ENCODE data around the gene XDH.

The XDH gene

GRCh38 chr2:31372097-31372496 lies 42.4 kb downstream of the XDH start:
- Histone ChIP-seq H3K9me3 (ENCODE audit: control insufficient read depth in 5 of 5, low read length in 5 of 5) (no peaks in the 10 kb centered on the region), H3K4me3 (ENCODE audit: low read depth in 1 of 5, low read length in 5 of 5) (no peak overlapping the region), H3K36me3 (ENCODE audit: control insufficient read depth in 5 of 5, insufficient read depth in 5 of 5, low read length in 5 of 5) (no peaks in the 10 kb centered on the region), H3K9ac (ENCODE audit: low read length in 5 of 5) (no peak overlapping the region), H3K27me3 (ENCODE audit: control insufficient read depth in 5 of 5, insufficient read depth in 4 of 5, low read length in 5 of 5) (no peaks in the 10 kb centered on the region), H3K27ac (ENCODE audit: low read depth, low read length) (no peak overlapping the region), H3K4me1 (ENCODE audit: control insufficient read depth in 5 of 5, insufficient read depth in 5 of 5, low read length in 5 of 5) (no peaks in the 10 kb centered on the region)

GRCh38 chr2:31371691-31372090 lies 42.9 kb downstream of the XDH start:
- Histone ChIP-seq H3K9ac (ENCODE audit: low read length in 5 of 5) (no peak overlapping the region), H3K27ac (ENCODE audit: low read depth, low read length) (no peak overlapping the region), H3K4me1 (ENCODE audit: control insufficient read depth in 5 of 5, insufficient read depth in 5 of 5, low read length in 5 of 5) (no peaks in the 10 kb centered on the region), H3K9me3 (ENCODE audit: control insufficient read depth in 5 of 5, low read length in 5 of 5) (no peaks in the 10 kb centered on the region), H3K4me3 (ENCODE audit: low read depth in 1 of 5, low read length in 5 of 5) (no peak overlapping the region), H3K27me3 (ENCODE audit: control insufficient read depth in 5 of 5, insufficient read depth in 4 of 5, low read length in 5 of 5) (no peaks in the 10 kb centered on the region), H3K36me3 (ENCODE audit: control insufficient read depth in 5 of 5, insufficient read depth in 5 of 5, low read length in 5 of 5) (no peaks in the 10 kb centered on the region)

- Histone ChIP-seq H3K4me3 (ENCODE audit: low read depth in 1 of 5, low read length in 5 of 5) (no peak overlapping the region), H3K9ac (ENCODE audit: low read length in 5 of 5) (no peak overlapping the region), H3K36me3 (ENCODE audit: control insufficient read depth in 5 of 5, insufficient read depth in 5 of 5, low read length in 5 of 5) (no peaks in the 10 kb centered on the region), H3K27ac (ENCODE audit: low read depth, low read length) (no peak overlapping the region), H3K9me3 (ENCODE audit: control insufficient read depth in 5 of 5, low read length in 5 of 5) (no peaks in the 10 kb centered on the region), H3K4me1 (ENCODE audit: control insufficient read depth in 5 of 5, insufficient read depth in 5 of 5, low read length in 5 of 5) (no peaks in the 10 kb centered on the region), H3K27me3 (ENCODE audit: control insufficient read depth in 5 of 5, insufficient read depth in 4 of 5, low read length in 5 of 5) (no peaks in the 10 kb centered on the region)
Observed at GRCh38 chr2:31366733-31367132, 47.8 kb downstream of the XDH start.

- H3K4me3 ChIP-seq (ENCODE audit: low read depth in 1 of 5, low read length in 5 of 5), result no peak overlapping the region
- no peaks in the 10 kb centered on the region for H3K4me1 ChIP-seq (ENCODE audit: control insufficient read depth in 5 of 5, insufficient read depth in 5 of 5, low read length in 5 of 5)
- no peaks in the 10 kb centered on the region for H3K27me3 ChIP-seq (ENCODE audit: control insufficient read depth in 5 of 5, insufficient read depth in 4 of 5, low read length in 5 of 5)
- no peaks in the 10 kb centered on the region for H3K36me3 ChIP-seq (ENCODE audit: control insufficient read depth in 5 of 5, insufficient read depth in 5 of 5, low read length in 5 of 5)
- H3K9me3 ChIP-seq (ENCODE audit: control insufficient read depth in 5 of 5, low read length in 5 of 5), result no peaks in the 10 kb centered on the region
- H3K9ac ChIP-seq (ENCODE audit: low read length in 5 of 5), result no peak overlapping the region
- H3K27ac ChIP-seq (ENCODE audit: low read depth, low read length), result no peak overlapping the region
Observed at GRCh38 chr2:31365834-31366505, 48.6 kb downstream of the XDH start.

- Histone ChIP-seq H3K27me3 (ENCODE audit: control insufficient read depth in 5 of 5, insufficient read depth in 4 of 5, low read length in 5 of 5) (no peaks in the 10 kb centered on the region), H3K9ac (ENCODE audit: low read length in 5 of 5) (no peak overlapping the region), H3K36me3 (ENCODE audit: control insufficient read depth in 5 of 5, insufficient read depth in 5 of 5, low read length in 5 of 5) (no peaks in the 10 kb centered on the region), H3K27ac (ENCODE audit: low read depth, low read length) (no peak overlapping the region), H3K4me3 (ENCODE audit: low read depth in 1 of 5, low read length in 5 of 5) (no peak overlapping the region), H3K4me1 (ENCODE audit: control insufficient read depth in 5 of 5, insufficient read depth in 5 of 5, low read length in 5 of 5) (no peaks in the 10 kb centered on the region), H3K9me3 (ENCODE audit: control insufficient read depth in 5 of 5, low read length in 5 of 5) (no peaks in the 10 kb centered on the region)
Observed at GRCh38 chr2:31365348-31365747, 49.2 kb downstream of the XDH start.

- H3K4me3 ChIP-seq (ENCODE audit: low read depth in 1 of 5, low read length in 5 of 5), result no peak overlapping the region
- H3K36me3 ChIP-seq (ENCODE audit: control insufficient read depth in 5 of 5, insufficient read depth in 5 of 5, low read length in 5 of 5), result no peaks in the 10 kb centered on the region
- H3K9me3 ChIP-seq (ENCODE audit: control insufficient read depth in 5 of 5, low read length in 5 of 5), result no peaks in the 10 kb centered on the region
- H3K4me1 ChIP-seq (ENCODE audit: control insufficient read depth in 5 of 5, insufficient read depth in 5 of 5, low read length in 5 of 5), result no peaks in the 10 kb centered on the region
- no peaks in the 10 kb centered on the region for H3K27me3 ChIP-seq (ENCODE audit: control insufficient read depth in 5 of 5, insufficient read depth in 4 of 5, low read length in 5 of 5)
- H3K27ac ChIP-seq (ENCODE audit: low read depth, low read length), result no peak overlapping the region
- no peak overlapping the region for H3K9ac ChIP-seq (ENCODE audit: low read length in 5 of 5)
Observed at GRCh38 chr2:31363956-31364750, 50.4 kb downstream of the XDH start.

- Histone ChIP-seq H3K9me3 (ENCODE audit: control insufficient read depth in 5 of 5, low read length in 5 of 5) (no peaks in the 10 kb centered on the region), H3K4me3 (ENCODE audit: low read depth in 1 of 5, low read length in 5 of 5) (no peak overlapping the region), H3K4me1 (ENCODE audit: control insufficient read depth in 5 of 5, insufficient read depth in 5 of 5, low read length in 5 of 5) (no peaks in the 10 kb centered on the region), H3K27me3 (ENCODE audit: control insufficient read depth in 5 of 5, insufficient read depth in 4 of 5, low read length in 5 of 5) (no peaks in the 10 kb centered on the region), H3K9ac (ENCODE audit: low read length in 5 of 5) (no peak overlapping the region), H3K36me3 (ENCODE audit: control insufficient read depth in 5 of 5, insufficient read depth in 5 of 5, low read length in 5 of 5) (no peaks in the 10 kb centered on the region), H3K27ac (ENCODE audit: low read depth, low read length) (no peak overlapping the region)
Observed at GRCh38 chr2:31362581-31362980, 52.0 kb downstream of the XDH start.

- Histone ChIP-seq H3K4me1 (ENCODE audit: control insufficient read depth in 5 of 5, insufficient read depth in 5 of 5, low read length in 5 of 5) (no peaks in the 10 kb centered on the region), H3K9me3 (ENCODE audit: control insufficient read depth in 5 of 5, low read length in 5 of 5) (no peaks in the 10 kb centered on the region), H3K27ac (ENCODE audit: low read depth, low read length) (no peak overlapping the region), H3K36me3 (ENCODE audit: control insufficient read depth in 5 of 5, insufficient read depth in 5 of 5, low read length in 5 of 5) (no peaks in the 10 kb centered on the region), H3K27me3 (ENCODE audit: control insufficient read depth in 5 of 5, insufficient read depth in 4 of 5, low read length in 5 of 5) (no peaks in the 10 kb centered on the region), H3K4me3 (ENCODE audit: low read depth in 1 of 5, low read length in 5 of 5) (no peak overlapping the region), H3K9ac (ENCODE audit: low read length in 5 of 5) (no peak overlapping the region)
Observed at GRCh38 chr2:31359229-31359628, 55.3 kb downstream of the XDH start.

GRCh38 chr2:31354837-31355236 lies 59.7 kb downstream of the XDH start:
- Histone ChIP-seq H3K9me3 (ENCODE audit: control insufficient read depth in 5 of 5, low read length in 5 of 5) (peaks cover 0 to 5% (median 0%) of the 10 kb centered on the region in 5 donors), H3K36me3 (ENCODE audit: control insufficient read depth in 5 of 5, insufficient read depth in 5 of 5, low read length in 5 of 5) (no peaks in the 10 kb centered on the region), H3K27ac (ENCODE audit: low read depth, low read length) (no peak overlapping the region), H3K4me3 (ENCODE audit: low read depth in 1 of 5, low read length in 5 of 5) (no peak overlapping the region), H3K9ac (ENCODE audit: low read length in 5 of 5) (no peak overlapping the region), H3K4me1 (ENCODE audit: control insufficient read depth in 5 of 5, insufficient read depth in 5 of 5, low read length in 5 of 5) (no peaks in the 10 kb centered on the region), H3K27me3 (ENCODE audit: control insufficient read depth in 5 of 5, insufficient read depth in 4 of 5, low read length in 5 of 5) (peaks cover 0 to 3% (median 0%) of the 10 kb centered on the region in 5 donors)

- no peak overlapping the region for H3K9ac ChIP-seq (ENCODE audit: low read length in 5 of 5)
- H3K4me1 ChIP-seq (ENCODE audit: control insufficient read depth in 5 of 5, insufficient read depth in 5 of 5, low read length in 5 of 5), result no peaks in the 10 kb centered on the region
- H3K36me3 ChIP-seq (ENCODE audit: control insufficient read depth in 5 of 5, insufficient read depth in 5 of 5, low read length in 5 of 5), result no peaks in the 10 kb centered on the region
- no peak overlapping the region for H3K4me3 ChIP-seq (ENCODE audit: low read depth in 1 of 5, low read length in 5 of 5)
- H3K27ac ChIP-seq (ENCODE audit: low read depth, low read length), result no peak overlapping the region
- peaks cover 0 to 5% (median 0%) of the 10 kb centered on the region in 5 donors for H3K9me3 ChIP-seq (ENCODE audit: control insufficient read depth in 5 of 5, low read length in 5 of 5)
- H3K27me3 ChIP-seq (ENCODE audit: control insufficient read depth in 5 of 5, insufficient read depth in 4 of 5, low read length in 5 of 5), result peaks cover 0 to 3% (median 0%) of the 10 kb centered on the region in 5 donors
Observed at GRCh38 chr2:31353179-31353578, 61.4 kb downstream of the XDH start.

Measured in subcutaneous abdominal adipose tissue (tissue), 5 donors.